A673 (cell line): ENCODE results near the gene CDHR3. TPM values are rescaled to one million over a fixed set of nuclear protein-coding genes. Genes with fewer than 3 reads are reported as not detected.

ENCODE experiments used
- BruUV-seq: library from RNA; stranded (reverse); fragments of 400-500 nt; replicated peaks from 2 replicates; lab custom pipeline; 2021; lab: Mats Ljungman, UMichigan
- CTCF ChIA-PET: fragments of 300-600 bp; sonication (Branson Sonifier 250); formaldehyde crosslinking; loops from one replicate; lab custom pipeline; 2022; ENCODE audit warnings: antibody characterized with exemption; lab: Charles Lee
- POLR2A ChIA-PET: fragments of 300-600 bp; sonication (Branson Sonifier 250); formaldehyde crosslinking; loops from one replicate; lab custom pipeline; 2022; ENCODE audit warnings: antibody characterized with exemption; ENCODE audit not compliant: low non-redundant PET; lab: Charles Lee
- DNase-seq: peaks from one replicate; pipeline ENCODE4 v3.0.0-alpha.2; 2015; ENCODE audit warnings: low spot score
- H3K27ac ChIP-seq: fragments of 200-600 bp; sonication (generic); 2 replicates; pipeline ENCODE4 v1.5.1; 2016; ENCODE audit warnings: mixed run types, low read depth, mild to moderate bottlenecking, mixed read lengths, antibody characterized with exemption, low read length; ENCODE audit not compliant: poor library complexity, severe bottlenecking
- H3K27me3 ChIP-seq: fragments of 200-600 bp; sonication (generic); replicated peaks from 2 replicates; pipeline ENCODE4 v1.6.1; 2017; ENCODE audit warnings: mixed run types, low read depth, mild to moderate bottlenecking, mixed read lengths, antibody characterized with exemption, low read length; ENCODE audit not compliant: insufficient read depth, poor library complexity
- H3K36me3 ChIP-seq: fragments of 200-600 bp; sonication (generic); 2 replicates; pipeline ENCODE4 v1.6.1; 2016; ENCODE audit warnings: mixed run types, mild to moderate bottlenecking, mixed read lengths, antibody characterized with exemption, low read length; ENCODE audit not compliant: insufficient read depth, poor library complexity, severe bottlenecking
- H3K4me1 ChIP-seq: fragments of 200-600 bp; sonication (generic); 2 replicates; pipeline ENCODE4 v1.6.1; 2017; ENCODE audit warnings: mixed run types, mild to moderate bottlenecking, mixed read lengths, antibody characterized with exemption, low read length; ENCODE audit not compliant: insufficient read depth, poor library complexity, severe bottlenecking
- H3K4me3 ChIP-seq: fragments of 200-600 bp; sonication (generic); 2 replicates; pipeline ENCODE4 v1.5.1; 2016; ENCODE audit warnings: low read depth, mixed run types, mild to moderate bottlenecking, mixed read lengths, low read length; ENCODE audit not compliant: poor library complexity, severe bottlenecking
- H3K9me3 ChIP-seq: fragments of 200-600 bp; sonication (generic); 2 replicates; pipeline ENCODE4 v1.6.1; 2016; ENCODE audit warnings: mixed run types, low read depth, mild to moderate bottlenecking, mixed read lengths, antibody characterized with exemption, low read length; ENCODE audit not compliant: poor library complexity, severe bottlenecking
- CTCF ChIP-seq: fragments of 300-800, 200-600 bp; sonication (generic); conservative IDR thresholded peaks from 2 replicates; pipeline ENCODE4 v1.5.1; 2017; ENCODE audit warnings: low read depth, mild to moderate bottlenecking, antibody characterized with exemption, low read length, moderate library complexity, mixed read lengths
- EZH2 ChIP-seq: fragments of 200-600 bp; sonication (generic); IDR thresholded peaks from 2 replicates; pipeline ENCODE4 v1.6.1; 2017; ENCODE audit warnings: borderline replicate concordance, low read depth, mild to moderate bottlenecking, mixed read lengths, antibody characterized with exemption, low read length; ENCODE audit not compliant: poor library complexity, severe bottlenecking
- intact Hi-C: fragments of 100-400 bp; cut with micrococcal nuclease; formaldehyde crosslinking; loops from one replicate; pipeline ENCODE4 v1.10.0; 2022; ENCODE audit not compliant: unreplicated experiment
- total RNA-seq: library from RNA; stranded (reverse); gene quantifications from 2 replicates; pipeline ENCODE4 v1.2.3, GENCODE V29; 2021

CDHR3 gene
- total RNA-seq, 1 experiment from 2014 or later, result 13.9 TPM

- ChIA-PET POLR2A (no interaction called here), CTCF (no interaction called here)
- no TSS peak for BruUV-seq
- no peak for DNase-seq
- Histone ChIP-seq H3K27me3 (no peaks in the 10 kb centered on the region), H3K4me1 (peaks cover 39% of the 10 kb centered on the region), H3K4me3 (no peak overlapping the region), H3K9me3 (no peaks in the 10 kb centered on the region), H3K27ac (no peak overlapping the region), H3K36me3 (no peaks in the 10 kb centered on the region)
- TF ChIP-seq CTCF (no peak), EZH2 (no peak)
- intact Hi-C loops, result no loop called here
These were observed 27.1 kb downstream of the CDHR3 start for GRCh38 chr7:105990141-105990540.

GRCh38 chr7:105990727-105991453, 27.8 kb downstream of the CDHR3 start:
- no peaks in the 10 kb centered on the region for H3K36me3 ChIP-seq
- no peak overlapping the region for H3K4me3 ChIP-seq
- ChIA-PET POLR2A (no interaction called here), CTCF (no interaction called here)
- TF ChIP-seq CTCF, result no peak; the same call in 1 of the 2 replicates
- no peak for TF ChIP-seq EZH2
- no TSS peak for BruUV-seq
- H3K4me1 ChIP-seq, result peaks cover 31% of the 10 kb centered on the region
- H3K27ac ChIP-seq, result peak overlapping the region; percentile 6
- intact Hi-C loops, result no loop called here
- no peaks in the 10 kb centered on the region for H3K9me3 ChIP-seq
- no peaks in the 10 kb centered on the region for H3K27me3 ChIP-seq
- peak; percentile 43 for DNase-seq

GRCh38 chr7:105992905-105993304, 29.8 kb downstream of the CDHR3 start:
- no peaks in the 10 kb centered on the region for H3K9me3 ChIP-seq
- no peaks in the 10 kb centered on the region for H3K27me3 ChIP-seq
- no peak overlapping the region for H3K4me3 ChIP-seq
- ChIA-PET POLR2A (no interaction called here), CTCF (no interaction called here)
- TF ChIP-seq CTCF (no peak), EZH2 (no peak)
- intact Hi-C loops, result no loop called here
- no peaks in the 10 kb centered on the region for H3K36me3 ChIP-seq
- no TSS peak for BruUV-seq
- no peak overlapping the region for H3K27ac ChIP-seq
- peaks cover 23% of the 10 kb centered on the region for H3K4me1 ChIP-seq
- no peak for DNase-seq
